GM21723 (cell line): Measurements from ENCODE around the gene PBOV1.

Experiments
- ATAC-seq: cut with Tn5 transposase; IDR thresholded peaks from one replicate; pipeline ENCODE4 v1.9.1; 2021; ENCODE audit warnings: mild to moderate bottlenecking, moderate library complexity; ENCODE audit not compliant: unreplicated experiment

Gene PBOV1

DNA sequence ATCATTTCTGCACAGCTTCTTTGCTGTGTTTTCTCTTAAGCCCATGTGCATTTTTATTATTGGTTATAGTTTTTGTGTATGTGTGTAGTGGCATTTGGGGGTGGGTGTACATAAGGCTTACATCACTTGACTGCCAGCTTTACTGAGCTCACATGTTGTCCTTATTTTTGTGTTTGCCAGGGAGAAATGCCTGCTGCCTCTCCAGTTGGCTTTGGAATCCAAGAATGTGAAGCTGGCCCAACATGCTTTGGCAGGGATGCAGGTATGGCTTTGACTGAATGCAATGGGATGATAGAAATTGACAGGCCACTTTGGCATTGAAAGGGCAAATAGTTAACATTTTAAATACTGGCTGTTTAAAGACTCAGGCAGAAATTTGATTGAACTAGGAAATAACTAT lies 11.4 kb downstream of the PBOV1 start:
- no peak for ATAC-seq

DNA sequence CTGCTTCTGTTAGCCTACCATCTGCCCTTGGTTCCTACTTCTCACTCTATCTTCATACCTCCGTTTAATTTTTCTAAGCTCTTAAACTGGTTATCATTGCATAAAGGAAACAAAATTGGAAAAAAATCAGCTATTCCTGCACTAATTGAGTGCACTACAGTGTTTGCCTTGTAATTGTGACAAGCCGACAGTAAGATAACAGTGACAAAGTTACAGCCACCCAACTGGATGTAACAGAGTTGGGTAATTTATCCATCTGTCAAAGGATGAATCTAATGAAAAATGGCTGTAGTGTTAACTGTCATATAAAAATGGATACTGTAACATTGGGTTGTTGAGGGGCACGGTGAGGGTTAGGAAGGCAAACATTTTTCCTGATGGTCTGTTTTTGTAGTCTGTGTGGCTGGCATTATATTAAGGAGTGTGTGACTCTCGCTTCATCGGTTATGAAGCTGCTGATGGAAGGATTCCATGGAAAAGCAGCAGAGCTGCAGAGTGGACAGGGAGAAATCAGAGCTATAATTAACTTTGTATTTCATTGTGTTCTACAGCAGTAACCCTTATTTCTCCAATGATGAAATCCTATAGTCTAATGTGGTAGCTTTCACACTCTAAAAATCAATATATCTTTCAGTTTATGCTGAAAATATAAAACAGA lies 12.7 kb downstream of the PBOV1 start:
- ATAC-seq, result no peak

DNA sequence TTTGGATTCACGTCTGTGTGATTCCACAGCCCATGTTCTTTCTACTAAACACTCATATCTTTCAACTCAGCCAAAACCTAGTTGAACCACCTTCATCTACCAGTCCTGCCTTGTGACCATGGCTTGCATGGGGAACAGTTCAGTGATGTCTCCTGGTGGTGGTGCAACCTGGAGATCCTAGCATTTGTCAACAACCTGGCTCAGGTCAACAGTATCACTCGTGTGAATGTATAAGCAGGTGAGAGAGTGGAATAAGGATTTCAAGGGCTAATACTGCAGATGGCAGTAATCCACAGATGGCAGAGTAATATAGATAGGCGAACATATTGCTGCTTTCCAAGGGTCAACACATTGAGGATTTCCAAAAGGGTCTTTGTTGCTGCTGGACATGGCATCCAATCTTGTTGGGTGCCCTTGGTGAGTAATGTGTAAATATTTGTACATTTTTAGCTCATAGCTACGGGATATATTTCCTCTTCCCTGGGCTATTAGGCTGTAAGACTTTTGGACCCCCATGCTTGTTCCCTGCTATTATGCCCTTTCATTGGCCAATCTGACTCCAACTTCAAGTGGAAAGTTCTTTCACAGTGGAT lies 13.4 kb downstream of the PBOV1 start:
- no peak for ATAC-seq

DNA sequence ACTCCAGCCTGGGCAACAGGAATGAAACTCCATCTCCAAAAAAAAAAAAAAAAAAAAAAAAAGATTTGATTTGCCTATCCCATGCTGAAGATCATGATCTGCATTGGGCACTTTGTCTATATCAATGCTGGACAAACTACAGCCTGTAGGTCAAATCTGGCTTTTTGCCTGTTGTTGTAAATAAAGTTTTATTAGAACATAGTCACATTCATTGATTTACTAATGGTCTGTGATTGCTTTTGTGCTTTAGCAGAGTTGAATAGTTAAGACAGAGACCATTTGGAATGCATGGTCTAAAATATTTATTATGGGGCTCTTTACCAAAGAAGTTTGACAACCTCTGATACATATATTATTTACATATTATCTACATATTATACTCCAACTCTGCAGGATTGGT lies 14.0 kb downstream of the PBOV1 start:
- no peak for ATAC-seq

DNA sequence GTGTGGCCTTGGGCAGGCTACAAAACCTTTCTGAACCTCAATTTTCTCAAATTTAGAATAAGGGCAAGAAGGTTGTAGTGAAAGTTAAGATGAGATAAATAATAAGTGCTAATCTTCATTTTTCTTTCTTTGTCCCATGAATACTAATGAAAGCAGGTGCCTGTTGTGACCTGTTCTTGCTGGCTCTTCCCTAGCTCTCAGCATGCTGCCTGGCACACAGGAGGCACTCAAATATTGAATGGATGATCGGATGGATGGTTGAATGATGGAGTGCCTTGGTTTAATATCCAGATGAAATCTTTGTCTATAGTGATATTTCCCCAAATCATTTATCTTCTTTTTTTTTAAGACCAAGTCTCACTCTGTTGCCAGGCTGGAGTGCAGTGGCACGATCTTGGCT lies 15.0 kb downstream of the PBOV1 start:
- no peak for ATAC-seq

DNA sequence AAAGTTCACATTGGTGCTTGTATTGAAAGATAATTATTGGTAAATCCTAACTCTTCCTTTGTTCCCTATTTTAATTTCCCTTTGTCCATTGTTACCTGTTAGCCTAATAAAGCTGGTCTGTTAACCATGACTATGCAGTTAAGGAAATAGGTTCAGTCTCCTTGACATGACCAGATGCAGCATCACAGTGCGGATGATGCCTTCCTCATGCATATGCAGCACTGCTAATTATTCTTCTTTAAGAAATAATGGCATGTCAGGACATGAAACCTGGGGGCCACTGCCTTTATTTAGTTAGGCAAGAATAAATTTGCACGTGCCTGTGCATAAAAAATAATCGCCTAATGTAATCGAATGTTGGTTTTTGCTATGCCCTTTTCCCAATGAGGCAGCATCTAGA lies 16.5 kb downstream of the PBOV1 start:
- ATAC-seq, result no peak

DNA sequence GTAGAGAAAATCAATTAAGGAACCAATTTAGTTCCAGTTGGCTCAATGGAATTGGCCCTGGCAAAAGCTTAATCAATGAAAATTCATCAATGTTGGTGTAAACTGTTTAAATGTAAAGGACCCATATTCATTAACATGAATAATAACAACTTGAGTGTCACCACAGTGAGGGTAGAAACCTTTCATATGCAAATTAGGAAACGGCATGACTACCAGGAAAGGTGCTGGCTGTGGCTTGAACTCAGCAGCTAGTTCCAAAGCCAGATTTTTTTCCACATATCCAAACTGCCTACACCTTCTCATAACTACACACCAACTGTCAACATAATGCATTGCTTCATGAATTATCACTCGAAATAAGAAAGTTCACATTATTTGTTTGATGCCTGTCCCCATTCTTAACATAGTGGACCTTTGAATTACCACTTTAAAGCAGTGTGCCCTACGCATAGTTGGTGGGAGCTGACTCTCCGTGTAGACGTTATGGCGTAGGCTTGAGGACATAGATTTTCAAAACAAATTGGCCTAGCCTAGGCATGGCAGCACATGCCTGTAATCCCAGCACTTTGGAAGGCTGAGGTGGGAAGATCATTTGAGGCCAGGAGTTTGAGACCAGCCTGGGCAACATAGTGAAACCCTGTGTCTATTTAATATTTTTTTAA lies 19.7 kb downstream of the PBOV1 start:
- no peak for ATAC-seq

DNA sequence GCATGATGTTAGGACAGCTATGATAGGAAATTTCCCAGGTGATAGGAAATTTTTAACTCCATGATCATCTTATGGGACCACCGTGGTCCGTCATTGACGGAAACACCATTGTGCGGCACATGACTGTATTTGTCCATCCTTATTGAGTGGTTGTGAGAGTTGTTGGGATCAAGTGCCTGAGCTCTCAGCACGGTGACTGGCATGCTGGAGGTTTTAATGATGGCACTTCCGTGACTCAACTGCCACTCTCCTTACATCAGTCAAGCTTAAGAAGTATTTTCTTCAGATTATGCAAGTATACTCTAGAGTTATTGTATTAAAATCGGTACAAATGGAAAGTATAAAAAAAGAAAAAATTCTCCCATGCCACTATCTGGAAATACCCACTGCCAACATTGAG lies 20.7 kb downstream of the PBOV1 start:
- no peak for ATAC-seq

DNA sequence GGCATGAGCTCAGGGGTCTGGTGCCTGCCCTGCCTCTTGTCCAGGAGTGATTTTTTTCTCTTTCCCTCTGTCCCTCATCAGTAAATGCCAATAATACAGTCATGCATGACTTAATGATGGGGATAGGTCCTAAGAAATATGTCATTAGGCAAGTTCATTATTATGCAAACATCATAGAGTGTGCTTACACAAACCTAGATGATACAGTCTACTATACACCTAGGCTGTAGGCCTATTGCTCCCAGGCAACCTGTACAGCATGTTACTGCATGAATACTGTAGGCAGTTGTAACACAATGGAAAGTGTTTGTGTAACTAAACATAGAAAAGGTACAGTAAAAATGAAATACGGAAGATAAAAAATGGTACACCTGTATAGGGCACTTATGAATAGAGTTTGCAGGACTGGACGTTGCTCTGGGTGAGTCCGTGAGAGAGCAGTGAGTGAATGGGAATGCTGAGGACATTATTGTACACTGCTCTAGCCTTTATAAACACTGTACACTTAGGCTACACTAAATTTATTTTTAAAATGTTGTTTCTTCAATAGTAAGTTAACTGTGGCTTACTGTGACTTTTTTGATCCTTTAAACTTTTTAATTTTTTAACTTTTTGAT lies 22.1 kb downstream of the PBOV1 start:
- no peak for ATAC-seq

DNA sequence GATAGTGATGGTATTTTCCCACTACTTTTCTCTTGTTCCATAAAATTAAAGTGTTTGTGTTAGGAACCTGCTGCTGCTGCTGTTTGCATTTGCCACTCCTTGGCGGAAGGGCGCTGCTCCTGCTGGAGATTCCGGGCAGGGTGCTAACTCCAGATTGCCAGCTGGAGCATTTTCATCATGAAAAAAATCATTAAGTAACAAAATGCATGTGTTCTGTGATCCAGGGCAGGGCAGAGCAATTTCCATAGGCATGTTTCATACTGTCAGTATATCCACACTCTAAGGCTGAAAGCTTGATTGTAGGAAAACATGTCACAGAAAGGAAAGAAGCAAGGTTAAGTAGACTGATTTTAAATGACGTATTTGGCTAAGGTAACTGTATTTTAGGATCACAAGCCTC lies 24.0 kb downstream of the PBOV1 start:
- ATAC-seq, result no peak

DNA sequence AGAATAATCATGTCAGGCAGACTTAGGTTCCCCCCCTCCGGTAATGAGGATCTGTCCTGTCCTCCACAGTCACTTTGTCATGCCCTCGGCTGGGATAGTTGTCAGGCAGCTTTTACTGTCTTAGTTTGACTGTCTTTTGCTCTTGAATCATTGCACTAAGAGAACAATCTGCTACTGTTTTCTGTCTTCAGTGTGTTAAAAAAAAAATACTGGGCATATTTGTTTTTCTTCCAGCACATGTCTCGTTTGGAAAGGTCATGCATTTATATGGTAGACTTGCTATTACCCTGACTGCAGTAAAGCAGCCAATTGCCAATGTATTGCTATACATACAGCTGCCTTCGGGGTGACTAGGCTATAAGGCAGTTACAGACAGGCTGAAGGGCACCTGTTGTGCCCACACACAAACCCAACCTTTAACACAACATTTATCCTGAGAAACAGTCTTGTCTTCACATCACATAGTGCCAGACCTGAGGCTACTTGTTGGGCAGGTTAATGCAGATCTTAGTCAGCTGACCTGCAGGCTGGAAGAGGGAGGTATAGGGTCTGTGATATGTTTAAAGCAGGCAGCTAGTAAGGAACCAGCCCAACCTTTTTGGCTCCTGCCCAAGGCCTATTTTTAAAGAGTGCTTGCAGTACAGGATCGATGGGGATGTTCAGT lies 29.9 kb downstream of the PBOV1 start:
- no peak for ATAC-seq

DNA sequence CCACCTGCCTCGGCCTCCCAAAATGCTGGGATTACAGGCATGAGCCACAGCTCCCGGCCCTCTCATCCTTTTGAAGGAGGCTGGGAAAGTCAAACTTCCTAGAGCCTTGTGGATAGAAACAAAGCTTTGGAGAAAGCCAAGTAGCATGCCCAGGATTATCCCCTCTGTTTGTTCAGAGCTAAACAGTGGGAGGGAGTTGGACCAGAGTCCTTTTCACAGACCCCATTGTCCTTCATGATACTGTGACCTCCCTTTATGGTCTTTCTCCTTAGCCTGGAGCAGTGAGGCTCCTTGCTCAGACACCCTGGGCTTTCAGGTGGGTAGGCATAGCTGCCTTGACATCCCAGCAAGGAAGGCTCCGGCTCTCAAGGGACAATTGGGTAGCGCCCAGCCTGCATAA lies 31.1 kb downstream of the PBOV1 start:
- ATAC-seq, result no peak

DNA sequence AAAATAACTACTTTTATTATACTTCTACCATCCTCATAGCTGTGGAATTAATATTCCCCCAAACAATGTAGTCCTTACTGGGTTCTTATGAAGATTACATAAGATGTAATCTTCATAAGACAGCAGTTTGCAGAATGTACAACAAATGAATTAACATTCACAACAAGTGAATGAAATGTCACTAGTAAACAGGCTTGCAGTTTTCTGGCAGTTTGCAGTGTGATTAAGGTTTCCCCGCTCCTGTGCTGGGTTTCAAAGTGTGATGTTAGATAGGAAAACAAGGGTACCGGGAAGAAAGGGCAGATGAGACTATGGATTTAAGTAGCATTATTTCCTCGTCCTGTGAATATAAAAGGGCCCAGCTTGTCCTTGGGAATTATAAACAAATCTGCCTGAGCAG lies 34.1 kb downstream of the PBOV1 start:
- ATAC-seq, result no peak

DNA sequence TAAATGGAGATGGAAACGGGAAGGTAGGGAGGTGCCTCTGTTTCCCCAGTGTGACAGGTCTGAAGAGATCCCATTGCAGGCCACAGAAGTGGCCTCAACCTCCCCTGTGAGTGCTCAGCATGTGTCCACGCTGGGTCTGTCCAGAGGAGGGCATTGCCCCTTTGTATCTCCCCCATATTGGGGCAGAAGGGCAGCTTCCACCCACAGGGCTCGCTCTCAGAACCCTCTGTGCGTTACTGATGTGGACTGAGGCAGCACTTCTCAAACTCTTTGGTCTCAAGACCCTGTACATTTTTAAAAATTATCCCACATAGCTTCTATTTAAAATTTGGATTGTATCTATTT lies 34.5 kb downstream of the PBOV1 start:
- no peak for ATAC-seq

DNA sequence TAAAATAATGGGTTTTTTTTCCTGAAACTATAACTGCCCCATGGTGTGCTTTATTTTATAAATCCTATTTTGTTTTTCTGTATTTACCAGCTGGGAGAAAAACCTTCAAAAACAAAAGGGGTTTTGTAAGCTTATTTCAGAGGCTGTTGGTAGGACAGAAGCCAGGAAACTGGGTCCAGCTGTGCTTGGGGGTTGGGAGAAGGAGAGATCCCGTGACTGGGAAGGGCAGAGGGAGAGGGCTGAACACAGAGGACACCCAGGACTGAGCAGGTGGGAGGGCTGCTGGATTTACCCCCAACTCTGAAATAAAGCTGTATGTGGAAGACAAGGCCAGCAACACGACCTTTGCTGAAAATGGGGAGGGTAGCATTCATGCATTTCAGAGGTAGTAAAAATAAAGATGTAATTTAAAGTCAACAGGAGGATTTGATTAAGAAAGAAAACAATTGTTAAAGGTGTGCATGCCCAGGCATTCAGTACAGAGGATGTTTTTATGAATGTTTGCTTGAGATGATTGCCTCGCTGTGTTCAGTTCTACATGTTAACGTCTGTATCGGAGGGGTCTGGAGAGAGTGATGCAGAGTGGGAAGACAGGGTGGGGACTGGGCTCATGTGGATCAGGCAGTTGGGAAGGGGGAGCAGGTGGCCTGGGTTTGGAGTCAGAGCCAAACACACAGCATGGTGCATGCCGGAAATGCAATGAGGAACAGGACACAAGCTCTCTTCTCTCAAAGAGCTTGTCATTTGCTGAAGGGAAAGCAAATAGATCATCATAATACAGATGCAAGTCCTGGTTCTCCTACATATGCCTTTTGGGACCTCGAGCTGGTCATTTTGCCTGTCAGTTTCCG lies 35.1 kb downstream of the PBOV1 start:
- no peak for ATAC-seq

DNA sequence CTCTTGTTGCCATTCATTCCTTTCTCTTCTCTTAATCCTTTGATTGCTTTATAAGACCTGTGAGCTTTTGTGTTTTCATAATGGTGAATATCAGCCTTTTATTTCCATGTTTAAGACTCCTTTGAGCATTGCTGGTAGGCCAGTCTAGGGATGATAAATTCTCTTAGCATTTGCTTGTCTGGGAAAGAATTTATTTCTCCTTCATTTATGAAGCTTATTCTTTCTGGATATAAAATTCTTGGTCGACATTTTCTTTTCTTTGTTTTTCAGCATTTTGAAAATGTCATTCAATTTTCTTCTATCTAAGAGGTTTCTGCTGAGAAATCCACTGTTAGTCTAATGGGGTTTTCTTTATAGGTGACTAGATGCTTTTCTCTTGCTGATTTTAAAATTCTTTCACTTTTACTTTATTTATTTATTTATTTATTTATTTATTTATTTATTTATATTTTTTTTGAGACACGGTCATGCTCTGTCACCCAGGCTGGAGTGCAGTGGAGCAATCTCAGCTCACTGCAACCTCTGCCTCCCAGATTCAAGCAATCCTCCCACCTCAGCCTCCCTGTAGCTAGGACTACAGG lies 41.5 kb downstream of the PBOV1 start:
- ATAC-seq, result no peak

DNA sequence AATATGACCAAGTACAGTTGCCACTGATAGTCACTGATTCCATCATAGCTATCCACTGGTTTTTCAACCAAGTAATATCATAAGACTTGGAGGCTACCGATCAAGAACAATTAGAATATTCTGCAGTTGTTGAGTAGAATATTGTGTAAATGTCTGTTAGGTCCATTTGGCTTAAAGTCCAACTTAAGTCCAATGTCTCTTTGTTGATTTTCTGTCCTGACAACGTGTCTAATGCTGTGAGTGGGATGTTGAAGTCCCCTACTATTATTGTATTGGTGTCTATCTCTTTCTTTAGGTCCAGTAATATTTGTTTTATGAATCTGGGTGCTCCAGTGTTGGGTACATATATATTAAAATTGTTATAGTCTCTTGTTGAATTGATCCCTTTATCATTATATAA lies 42.7 kb downstream of the PBOV1 start:
- no peak for ATAC-seq
